Uterus (tissue), 2 donors: ENCODE results near the gene ACTR5.

Experiments
- CTCF ChIP-seq, 4 experiments: fragments of 200-600 bp in 2 of 4; fragments of 450-650 bp in 2 of 4; sonication (generic) in 2 of 4; IDR thresholded peaks; one replicate each; pipeline ENCODE4 v1.5.1; 2016 to 2019; ENCODE audit warnings: antibody characterized with exemption in 4 of 4, mild to moderate bottlenecking in 2 of 4, moderate library complexity in 1 of 4
- POLR2A ChIP-seq, 2 donors: fragments of 450-650 bp; IDR thresholded peaks; one replicate each; pipeline ENCODE4 v1.6.1; 2016; ENCODE audit warnings: antibody characterized with exemption in 2 of 2, mild to moderate bottlenecking in 1 of 2, moderate library complexity in 1 of 2

GRCh38 chr20:38771621-38772020 is 23.4 kb downstream of the ACTR5 start:
- TF ChIP-seq CTCF (IDR thresholded peaks at IDR 0.05): no peak
- TF ChIP-seq POLR2A (IDR thresholded peaks at IDR 0.05): no peak
